PFSK-1 (cell line): Measurements from ENCODE around the gene RAB7A.

Source experiments
- FOXP2 ChIP-seq: optimal IDR thresholded peaks from 2 replicates; pipeline ENCODE3; 2011; ENCODE audit warnings: borderline replicate concordance, control low read depth, inconsistent platforms; ENCODE audit not compliant: insufficient read depth; ENCODE audit errors: extremely low read length, extremely low read depth
- POLR2AphosphoS5 ChIP-seq: IDR thresholded peaks from 2 replicates; pipeline ENCODE4 v1.6.1; 2012; ENCODE audit warnings: low read depth, mild to moderate bottlenecking, control low read depth, low read length, moderate library complexity

- TF ChIP-seq FOXP2 (no peak), POLR2AphosphoS5 (no peak)
Measured at GRCh38 chr3:128799653-128800052, 73.7 kb downstream of the RAB7A start.
